ENCODE measurements around the gene KIFC3. TPM values are rescaled to one million over a fixed set of nuclear protein-coding genes. Genes with fewer than 3 reads are reported as not detected.

Gene KIFC3
- total RNA-seq, 1 donor from 2014 or later: 15.4 TPM

DNA sequence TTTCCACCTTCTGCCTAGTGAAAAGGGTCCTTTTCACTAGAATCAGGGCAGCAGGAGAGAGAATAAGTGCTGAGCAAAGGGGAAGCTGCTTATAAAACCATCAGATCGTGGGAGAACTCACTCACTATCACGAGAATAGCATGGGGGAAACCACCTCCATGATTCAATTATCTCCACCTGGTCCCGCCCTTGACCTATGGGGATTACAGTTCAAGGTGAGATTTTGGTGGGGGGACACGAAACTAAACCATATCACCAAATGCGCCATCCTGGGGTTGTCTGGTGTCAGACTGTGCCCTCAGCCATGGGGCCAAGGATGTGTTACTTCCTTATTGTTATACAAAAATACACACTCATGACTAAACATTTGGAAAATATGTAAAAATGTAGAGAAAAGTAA is 77.1 kb downstream of the KIFC3 start:
- Mint-ChIP-seq H3K4me3 (ENCODE audit: unreplicated experiment) (no peak overlapping the region), H3K36me3 (ENCODE audit: low read depth, unreplicated experiment) (no peaks in the 10 kb centered on the region), H3K4me1 (ENCODE audit: unreplicated experiment) (no peaks in the 10 kb centered on the region), H3K27me3 (ENCODE audit: unreplicated experiment) (peaks cover 1% of the 10 kb centered on the region), H3K27ac (ENCODE audit: unreplicated experiment) (no peak overlapping the region), H3K9me3 (ENCODE audit: unreplicated experiment) (no peaks in the 10 kb centered on the region)
- no peak for TF ChIP-seq CTCF (IDR thresholded peaks at IDR 0.05; ENCODE audit: unreplicated experiment)
- no peak for DNase-seq (ENCODE audit: low spot score)

DNA sequence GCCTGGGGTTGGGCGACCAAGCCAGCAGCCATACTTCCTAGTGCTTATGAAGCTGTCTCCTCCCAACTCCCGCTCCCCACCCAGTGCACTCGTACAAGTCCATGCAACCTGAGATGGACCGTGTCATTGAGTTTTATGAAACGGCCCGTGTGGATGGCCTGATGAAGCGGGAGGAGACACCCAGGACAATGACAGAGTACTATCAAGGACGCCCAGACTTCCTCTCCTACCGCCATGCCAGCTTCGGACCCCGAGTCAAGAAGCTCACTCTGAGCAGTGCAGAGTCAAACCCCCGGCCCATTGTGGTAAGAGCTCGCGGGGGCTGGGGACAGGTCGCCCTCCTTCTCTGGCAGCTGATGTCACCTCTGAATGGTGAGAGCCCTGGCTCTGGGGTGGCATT is 77.8 kb downstream of the KIFC3 start:
- DNase-seq (ENCODE audit: low spot score): no peak
- Mint-ChIP-seq H3K36me3 (ENCODE audit: low read depth, unreplicated experiment) (no peaks in the 10 kb centered on the region), H3K4me1 (ENCODE audit: unreplicated experiment) (no peaks in the 10 kb centered on the region), H3K4me3 (ENCODE audit: unreplicated experiment) (no peak overlapping the region), H3K27me3 (ENCODE audit: unreplicated experiment) (peaks cover 4% of the 10 kb centered on the region), H3K9me3 (ENCODE audit: unreplicated experiment) (no peaks in the 10 kb centered on the region), H3K27ac (ENCODE audit: unreplicated experiment) (no peak overlapping the region)
- no peak for TF ChIP-seq CTCF (IDR thresholded peaks at IDR 0.05; ENCODE audit: unreplicated experiment)

GRCh38 chr16:57723170-57723569 is 79.1 kb downstream of the KIFC3 start:
- TF ChIP-seq CTCF (IDR thresholded peaks at IDR 0.05; ENCODE audit: unreplicated experiment): peak; percentile 58
- Mint-ChIP-seq H3K9me3 (ENCODE audit: unreplicated experiment) (no peaks in the 10 kb centered on the region), H3K27ac (ENCODE audit: unreplicated experiment) (no peak overlapping the region), H3K4me3 (ENCODE audit: unreplicated experiment) (no peak overlapping the region), H3K36me3 (ENCODE audit: low read depth, unreplicated experiment) (no peaks in the 10 kb centered on the region), H3K4me1 (ENCODE audit: unreplicated experiment) (no peaks in the 10 kb centered on the region), H3K27me3 (ENCODE audit: unreplicated experiment) (peaks cover 6% of the 10 kb centered on the region)
- peak; percentile 56 for DNase-seq (ENCODE audit: low spot score)

- no peak overlapping the region for H3K27ac Mint-ChIP-seq (ENCODE audit: unreplicated experiment)
- no peak overlapping the region for H3K4me3 Mint-ChIP-seq (ENCODE audit: unreplicated experiment)
- no peaks in the 10 kb centered on the region for H3K9me3 Mint-ChIP-seq (ENCODE audit: unreplicated experiment)
- DNase-seq (ENCODE audit: low spot score): no peak
- H3K36me3 Mint-ChIP-seq (ENCODE audit: low read depth, unreplicated experiment): no peaks in the 10 kb centered on the region
- peaks cover 6% of the 10 kb centered on the region for H3K27me3 Mint-ChIP-seq (ENCODE audit: unreplicated experiment)
- no peak for TF ChIP-seq CTCF (IDR thresholded peaks at IDR 0.05; ENCODE audit: unreplicated experiment)
- H3K4me1 Mint-ChIP-seq (ENCODE audit: unreplicated experiment): no peaks in the 10 kb centered on the region
These were observed 79.6 kb downstream of the KIFC3 start for GRCh38 chr16:57722651-57723050.

DNA sequence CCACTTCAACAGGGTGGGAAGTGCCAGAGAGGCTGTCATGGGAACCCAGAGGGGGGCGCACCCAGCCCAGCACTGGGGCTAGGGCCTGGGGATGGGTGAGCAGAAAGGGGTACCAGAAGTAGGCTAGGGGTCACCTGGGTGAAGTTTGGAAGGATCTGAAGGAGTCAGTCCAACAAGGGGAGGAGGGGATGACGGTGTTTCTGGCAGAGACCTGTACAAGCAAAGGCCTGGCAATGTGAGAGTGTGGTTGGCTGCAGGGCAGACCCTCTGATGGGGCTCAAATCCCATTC is 80.1 kb downstream of the KIFC3 start:
- H3K27ac Mint-ChIP-seq (ENCODE audit: unreplicated experiment): no peak overlapping the region
- TF ChIP-seq CTCF (IDR thresholded peaks at IDR 0.05; ENCODE audit: unreplicated experiment): no peak
- no peaks in the 10 kb centered on the region for H3K36me3 Mint-ChIP-seq (ENCODE audit: low read depth, unreplicated experiment)
- no peak overlapping the region for H3K4me3 Mint-ChIP-seq (ENCODE audit: unreplicated experiment)
- H3K27me3 Mint-ChIP-seq (ENCODE audit: unreplicated experiment): peaks cover 6% of the 10 kb centered on the region
- H3K4me1 Mint-ChIP-seq (ENCODE audit: unreplicated experiment): no peaks in the 10 kb centered on the region
- no peaks in the 10 kb centered on the region for H3K9me3 Mint-ChIP-seq (ENCODE audit: unreplicated experiment)
- DNase-seq (ENCODE audit: low spot score): no peak

Measured in endothelial cell (in vitro differentiated cells).